Mesothelial cell of epicardium (in vitro differentiated cells): ENCODE measurements around the gene TPST1. TPM values are rescaled to one million over a fixed set of nuclear protein-coding genes. Genes with fewer than 3 reads are reported as not detected.
A peak's percentile ranks its signal among the peaks of the same experiment; 100 is the strongest.
"Not testable (repeated sequence)": the region's sequence is repeated elsewhere in the genome, so short reads cannot be mapped to it uniquely, and the experiment has no call there.

Experiments used
- DNase-seq, 2 experiments: peaks; one replicate each; pipeline ENCODE4 v3.0.0; 2021; ENCODE audit warnings: low spot score in 2 of 2; ENCODE audit not compliant: unreplicated experiment in 2 of 2
- H3K27ac Mint-ChIP-seq: 2 replicates; pipeline ENCODE4 v1.8.0; 2021; ENCODE audit warnings: mixed read lengths
- H3K27me3 Mint-ChIP-seq: 2 replicates; pipeline ENCODE4 v1.8.0; 2021; ENCODE audit warnings: low read depth, mixed read lengths
- H3K36me3 Mint-ChIP-seq: 2 replicates; pipeline ENCODE4 v1.8.0; 2021; ENCODE audit warnings: mixed read lengths
- H3K4me1 Mint-ChIP-seq: 2 replicates; pipeline ENCODE4 v1.8.0; 2021; ENCODE audit warnings: mixed read lengths
- H3K4me3 Mint-ChIP-seq: 2 replicates; pipeline ENCODE4 v1.8.0; 2021; ENCODE audit warnings: mild to moderate bottlenecking, moderate library complexity, mixed read lengths
- H3K9me3 Mint-ChIP-seq: 2 replicates; pipeline ENCODE4 v1.8.0; 2021; ENCODE audit warnings: mixed read lengths
- CTCF ChIP-seq: fragments of 200-600 bp; sonication (generic); IDR thresholded peaks from one replicate; pipeline ENCODE4 v1.5.0; 2021; ENCODE audit warnings: antibody characterized with exemption; ENCODE audit not compliant: unreplicated experiment
- total RNA-seq: library from RNA; stranded (reverse); gene quantifications from 3 replicates; pipeline ENCODE4 v1.2.1, GENCODE V29; 2021

Gene TPST1
- total RNA-seq, 1 donor from 2014 or later, result 37.7 TPM

GRCh38 chr7:66357087-66357486 is 152.0 kb downstream of the TPST1 start:
- peaks cover 2% of the 10 kb centered on the region for H3K36me3 Mint-ChIP-seq
- no peaks in the 10 kb centered on the region for H3K9me3 Mint-ChIP-seq
- H3K4me1 Mint-ChIP-seq, result no peaks in the 10 kb centered on the region
- no peak for DNase-seq
- H3K4me3 Mint-ChIP-seq, result no peak overlapping the region
- no peak for TF ChIP-seq CTCF
- no peaks in the 10 kb centered on the region for H3K27me3 Mint-ChIP-seq
- no peak overlapping the region for H3K27ac Mint-ChIP-seq

GRCh38 chr7:66359656-66360211 is 154.6 kb downstream of the TPST1 start:
- Mint-ChIP-seq H3K4me3 (no peak overlapping the region), H3K9me3 (no peaks in the 10 kb centered on the region), H3K27ac (peak overlapping the region; percentile 28), H3K36me3 (peaks cover 5% of the 10 kb centered on the region), H3K27me3 (no peaks in the 10 kb centered on the region), H3K4me1 (no peaks in the 10 kb centered on the region)
- DNase-seq, result no peak
- TF ChIP-seq CTCF, result no peak

- no peaks in the 10 kb centered on the region for H3K27me3 Mint-ChIP-seq
- no peak overlapping the region for H3K4me3 Mint-ChIP-seq
- H3K9me3 Mint-ChIP-seq, result no peaks in the 10 kb centered on the region
- DNase-seq, result no peak
- TF ChIP-seq CTCF, result no peak
- H3K36me3 Mint-ChIP-seq, result peaks cover 5% of the 10 kb centered on the region
- no peak overlapping the region for H3K27ac Mint-ChIP-seq
- no peaks in the 10 kb centered on the region for H3K4me1 Mint-ChIP-seq
Observed at GRCh38 chr7:66362136-66362535, 157.0 kb downstream of the TPST1 start.

GRCh38 chr7:66363635-66364034 is 158.5 kb downstream of the TPST1 start:
- no peak for TF ChIP-seq CTCF
- no peak for DNase-seq
- Mint-ChIP-seq H3K4me3 (no peak overlapping the region), H3K27me3 (no peaks in the 10 kb centered on the region), H3K27ac (no peak overlapping the region), H3K4me1 (no peaks in the 10 kb centered on the region), H3K9me3 (peaks cover 1% of the 10 kb centered on the region), H3K36me3 (peaks cover 6% of the 10 kb centered on the region)

GRCh38 chr7:66365031-66365430 is 159.9 kb downstream of the TPST1 start:
- not testable (repeated sequence) for H3K4me3 Mint-ChIP-seq, H3K4me1 Mint-ChIP-seq, DNase-seq, H3K27ac Mint-ChIP-seq, H3K27me3 Mint-ChIP-seq
- Mint-ChIP-seq H3K9me3 (peaks cover 10% of the 10 kb centered on the region), H3K36me3 (peaks cover 17% of the 10 kb centered on the region)

- DNase-seq, result no peak
Observed at GRCh38 chr7:66371096-66371824, 166.1 kb downstream of the TPST1 start.

GRCh38 chr7:66374141-66374840 is 169.2 kb downstream of the TPST1 start:
- H3K4me1 Mint-ChIP-seq, H3K4me3 Mint-ChIP-seq, H3K9me3 Mint-ChIP-seq, H3K27me3 Mint-ChIP-seq, DNase-seq, H3K27ac Mint-ChIP-seq: not testable (repeated sequence)
- H3K36me3 Mint-ChIP-seq, result peaks cover 29% of the 10 kb centered on the region

More at GRCh38 chr7:66371096-66371824, 166.1 kb downstream of the TPST1 start:
- H3K9me3 Mint-ChIP-seq, result peaks cover 12% of the 10 kb centered on the region
- H3K4me3 Mint-ChIP-seq, result no peak overlapping the region
- no peaks in the 10 kb centered on the region for H3K27me3 Mint-ChIP-seq
- H3K27ac Mint-ChIP-seq, result no peak overlapping the region
- TF ChIP-seq CTCF, result no peak
- no peaks in the 10 kb centered on the region for H3K4me1 Mint-ChIP-seq
- peaks cover 20% of the 10 kb centered on the region for H3K36me3 Mint-ChIP-seq
